Thoracic aorta (tissue), 2 donors: ENCODE results near the gene PTPN1. TPM values are rescaled to one million over a fixed set of nuclear protein-coding genes. Genes with fewer than 3 reads are reported as not detected.

Source experiments
- ATAC-seq: fragments of 150-250 bp; one replicate; pipeline ENCODE4 v1.8.0; 2017; ENCODE audit warnings: low read depth; ENCODE audit not compliant: insufficient number of reproducible peaks, low FRiP score
- DNase-seq: peaks from one replicate; pipeline ENCODE4 v3.0.0-alpha.2; 2020; ENCODE audit warnings: low spot score
- H3K27ac ChIP-seq, 2 donors: fragments of 200-600 bp; sonication (generic); 1 replicate in 1 of 2; 2 replicates in 1 of 2; pipeline ENCODE4 v1.5.1; 2016; ENCODE audit warnings: mild to moderate bottlenecking in 2 of 2, moderate library complexity in 2 of 2
- H3K27me3 ChIP-seq: fragments of 200-600 bp; sonication (generic); replicated peaks from 2 replicates; pipeline ENCODE4 v1.6.0; 2016; ENCODE audit warnings: mild to moderate bottlenecking; ENCODE audit not compliant: insufficient read depth
- H3K36me3 ChIP-seq: fragments of 200-600 bp; sonication (generic); one replicate; pipeline ENCODE4 v1.5.1; 2016
- H3K4me1 ChIP-seq, 2 donors: fragments of 200-600 bp; sonication (generic); 1 replicate in 1 of 2; 2 replicates in 1 of 2; pipeline versions ENCODE4 v1.5.1 to v1.6.0; 2016; ENCODE audit warnings: low read depth in 2 of 2, mild to moderate bottlenecking in 1 of 2; ENCODE audit not compliant: control insufficient read depth in 1 of 2
- H3K4me3 ChIP-seq: fragments of 200-600 bp; sonication (generic); 2 replicates; pipeline ENCODE4 v1.5.1; 2016; ENCODE audit warnings: mild to moderate bottlenecking
- H3K9me3 ChIP-seq: fragments of 200-600 bp; sonication (generic); 2 replicates; pipeline ENCODE4 v1.5.1; 2016
- total RNA-seq, 2 donors: library from RNA; depleted of rRNA; stranded (reverse); fragments of >200 nt; gene quantifications; one replicate each; pipeline versions ENCODE4 v1.1.0 to v1.2.3, GENCODE V29; 2016
- TF ChIP-seq, protein P1 (sequence below): fragments of 200-600 bp; sonication (generic); IDR thresholded peaks from one replicate; pipeline ENCODE4 v1.5.1; 2019; ENCODE audit warnings: antibody characterized with exemption

PTPN1 gene
- total RNA-seq, 2 donors from 2014 or later, result 32.5 to 68.9 TPM

DNA sequence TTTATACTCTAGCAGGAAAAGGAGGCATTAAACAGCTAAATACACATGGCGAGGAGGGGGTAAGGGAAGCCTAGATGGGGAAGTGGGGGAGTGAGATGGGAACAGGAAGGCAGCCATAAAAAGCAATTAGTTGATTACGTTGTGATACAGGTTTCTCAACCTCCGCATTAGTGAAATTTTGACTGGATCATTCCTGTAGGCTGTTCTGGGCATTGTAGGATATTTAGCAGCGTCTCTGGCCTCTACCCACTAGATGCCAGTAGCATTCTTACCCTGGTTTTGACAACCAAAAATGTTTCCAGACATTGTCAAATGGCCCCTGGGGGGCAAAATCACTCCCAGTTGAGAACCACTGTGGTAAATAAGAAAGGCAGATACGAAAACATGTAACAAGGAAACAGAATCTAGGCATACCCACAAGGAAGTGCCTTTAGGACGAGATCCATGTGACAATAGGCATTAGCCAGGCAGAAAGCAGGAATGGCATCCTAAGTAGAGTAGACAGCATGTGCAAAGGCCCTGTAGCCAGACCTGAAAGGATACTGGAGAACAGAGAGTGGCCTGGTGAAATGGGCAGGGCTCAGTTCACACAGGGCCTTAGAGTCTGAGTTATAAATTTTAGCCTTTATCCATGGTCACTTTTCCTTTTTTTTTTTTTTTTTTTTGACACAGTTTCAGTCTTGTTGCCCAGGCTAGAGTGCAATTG lies 25.8 kb upstream of the PTPN1 start:
- Histone ChIP-seq H3K4me1 (peaks cover 0 to 5% of the 10 kb centered on the region in 2 donors), H3K9me3 (no peaks in the 10 kb centered on the region), H3K27ac (peak overlapping the region; percentile 70 to 75), H3K4me3 (peak overlapping the region; percentile 73), H3K27me3 (no peaks in the 10 kb centered on the region), H3K36me3 (no peaks in the 10 kb centered on the region)
- TF ChIP-seq, protein P1, sequence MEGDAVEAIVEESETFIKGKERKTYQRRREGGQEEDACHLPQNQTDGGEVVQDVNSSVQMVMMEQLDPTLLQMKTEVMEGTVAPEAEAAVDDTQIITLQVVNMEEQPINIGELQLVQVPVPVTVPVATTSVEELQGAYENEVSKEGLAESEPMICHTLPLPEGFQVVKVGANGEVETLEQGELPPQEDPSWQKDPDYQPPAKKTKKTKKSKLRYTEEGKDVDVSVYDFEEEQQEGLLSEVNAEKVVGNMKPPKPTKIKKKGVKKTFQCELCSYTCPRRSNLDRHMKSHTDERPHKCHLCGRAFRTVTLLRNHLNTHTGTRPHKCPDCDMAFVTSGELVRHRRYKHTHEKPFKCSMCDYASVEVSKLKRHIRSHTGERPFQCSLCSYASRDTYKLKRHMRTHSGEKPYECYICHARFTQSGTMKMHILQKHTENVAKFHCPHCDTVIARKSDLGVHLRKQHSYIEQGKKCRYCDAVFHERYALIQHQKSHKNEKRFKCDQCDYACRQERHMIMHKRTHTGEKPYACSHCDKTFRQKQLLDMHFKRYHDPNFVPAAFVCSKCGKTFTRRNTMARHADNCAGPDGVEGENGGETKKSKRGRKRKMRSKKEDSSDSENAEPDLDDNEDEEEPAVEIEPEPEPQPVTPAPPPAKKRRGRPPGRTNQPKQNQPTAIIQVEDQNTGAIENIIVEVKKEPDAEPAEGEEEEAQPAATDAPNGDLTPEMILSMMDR, result no peak
- no peak for DNase-seq
- no peak for ATAC-seq

DNA sequence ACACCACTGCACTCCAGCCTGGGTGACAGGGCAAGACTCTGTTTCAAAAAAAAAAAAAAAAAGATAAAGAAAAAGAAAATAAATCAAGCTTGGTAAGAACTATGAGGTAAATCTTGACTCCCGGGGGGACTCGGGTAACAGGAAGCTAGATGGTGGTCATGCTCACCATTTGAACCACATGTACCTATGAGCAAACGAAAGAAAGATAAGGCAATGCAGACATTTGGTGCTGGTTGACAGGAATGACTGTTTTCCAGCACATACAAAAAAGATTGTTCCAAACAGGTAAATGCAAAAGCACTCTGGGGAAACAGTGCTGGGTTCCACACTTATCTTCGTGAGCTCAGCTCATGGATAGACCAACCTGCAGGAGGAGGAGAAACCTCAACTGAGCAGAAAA lies 22.8 kb upstream of the PTPN1 start:
- TF ChIP-seq, protein P1, result no peak
- Histone ChIP-seq H3K4me3 (no peak overlapping the region), H3K27ac (no peak overlapping the region), H3K36me3 (no peaks in the 10 kb centered on the region), H3K9me3 (no peaks in the 10 kb centered on the region), H3K4me1 (peaks cover 0 to 5% of the 10 kb centered on the region in 2 donors), H3K27me3 (no peaks in the 10 kb centered on the region)
- ATAC-seq (no peak), DNase-seq (no peak)

DNA sequence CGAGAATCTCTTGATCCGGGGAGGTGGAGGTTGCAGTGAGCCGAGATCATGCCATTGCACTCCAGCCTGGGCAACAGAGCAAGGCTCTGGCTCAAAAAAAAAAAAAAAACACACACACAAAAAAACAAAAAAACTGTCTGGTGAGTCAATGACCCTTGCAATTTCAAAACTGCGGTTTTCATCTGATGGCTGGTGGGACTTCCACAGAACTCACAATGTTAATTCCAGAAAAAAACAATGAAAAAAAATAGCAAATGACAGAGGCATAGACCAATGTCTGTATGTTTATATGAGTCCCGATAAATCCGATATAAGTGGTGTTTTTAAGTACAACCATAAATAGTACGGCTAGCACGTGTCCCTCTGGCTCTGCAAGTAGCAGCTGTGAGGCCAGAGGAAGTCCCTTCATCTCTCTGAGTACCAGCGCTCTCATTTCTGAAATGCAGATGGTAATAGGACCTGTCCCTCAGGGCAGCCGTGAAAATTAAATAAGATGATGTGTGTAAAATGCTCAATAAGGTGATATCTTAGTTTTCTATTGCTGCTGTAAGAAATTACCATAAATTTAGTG lies 21.9 kb upstream of the PTPN1 start:
- Histone ChIP-seq H3K4me3 (no peak overlapping the region), H3K9me3 (no peaks in the 10 kb centered on the region), H3K36me3 (no peaks in the 10 kb centered on the region), H3K4me1 (peaks cover 0 to under 1% of the 10 kb centered on the region in 2 donors), H3K27ac (no peak overlapping the region), H3K27me3 (no peaks in the 10 kb centered on the region)
- TF ChIP-seq, protein P1, result no peak
- no peak for ATAC-seq
- no peak for DNase-seq

DNA sequence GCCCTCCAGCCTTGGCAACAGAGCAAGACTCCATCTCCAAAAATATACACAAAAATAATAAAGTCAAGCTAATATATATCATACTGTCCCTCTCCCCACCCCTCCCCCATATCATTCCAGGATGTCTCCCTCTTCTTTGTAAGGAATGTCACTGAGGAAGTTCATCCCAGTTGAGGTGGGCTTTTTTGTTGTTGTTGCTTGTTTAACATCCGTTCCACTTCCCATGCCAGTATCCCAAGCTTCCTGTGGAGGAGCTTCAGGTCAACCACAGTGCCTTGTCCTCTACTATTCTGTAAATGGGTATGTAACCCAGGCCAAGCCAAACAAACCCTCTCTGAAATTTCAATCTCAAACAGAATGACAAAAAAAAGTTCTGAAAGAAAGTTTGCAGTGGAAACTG lies 19.0 kb upstream of the PTPN1 start:
- Histone ChIP-seq H3K36me3 (no peaks in the 10 kb centered on the region), H3K27me3 (no peaks in the 10 kb centered on the region), H3K27ac (no peak overlapping the region), H3K9me3 (no peaks in the 10 kb centered on the region), H3K4me1 (no peaks in the 10 kb centered on the region), H3K4me3 (no peak overlapping the region)
- no peak for ATAC-seq
- DNase-seq, result no peak
- TF ChIP-seq, protein P1, result no peak

DNA sequence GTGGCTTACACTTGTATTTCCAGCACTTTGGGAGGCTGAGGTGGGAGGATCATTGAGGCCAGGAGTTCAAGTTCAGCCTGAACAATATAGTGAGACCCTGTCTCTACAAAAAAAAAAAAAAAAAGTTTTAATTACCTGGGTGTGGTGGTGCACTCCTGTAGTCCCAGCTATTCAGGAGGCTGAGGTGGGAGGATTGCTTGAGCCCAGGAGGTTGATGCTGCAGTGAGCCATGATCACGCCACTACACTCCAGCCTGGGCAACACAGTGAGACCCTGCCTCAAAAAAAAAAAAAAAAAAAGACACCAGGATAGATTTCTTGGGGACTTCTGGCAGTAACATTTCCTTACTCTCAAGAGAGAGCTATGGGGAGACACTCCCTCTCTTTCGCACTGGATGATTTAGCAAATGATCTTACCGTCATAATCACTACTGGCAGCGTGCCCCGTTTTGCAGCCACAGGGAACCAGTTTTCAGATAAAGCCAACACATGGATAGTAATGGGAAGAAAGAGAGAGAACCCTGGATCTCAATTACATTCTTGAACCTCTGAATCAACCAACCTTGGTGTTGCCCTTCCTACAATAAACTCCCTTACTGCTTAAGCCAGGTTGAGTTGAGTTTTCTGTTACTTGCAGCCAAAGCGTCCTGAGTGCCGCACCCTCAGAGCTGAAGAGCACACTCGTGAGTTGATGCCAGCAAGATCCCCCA lies 18.1 kb upstream of the PTPN1 start:
- ATAC-seq, result no peak
- Histone ChIP-seq H3K36me3 (no peaks in the 10 kb centered on the region), H3K4me3 (no peak overlapping the region), H3K4me1 (no peaks in the 10 kb centered on the region), H3K9me3 (no peaks in the 10 kb centered on the region), H3K27ac (no peak overlapping the region), H3K27me3 (no peaks in the 10 kb centered on the region)
- TF ChIP-seq, protein P1, result no peak
- DNase-seq, result no peak
